ENCODE measurements around the gene CLEC2A. TPM values are rescaled to one million over a fixed set of nuclear protein-coding genes. Genes with fewer than 3 reads are reported as not detected.
"Not testable (repeated sequence)": the region's sequence is repeated elsewhere in the genome, so short reads cannot be mapped to it uniquely, and the experiment has no call there.

Gene CLEC2A
- total RNA-seq, 1 experiment from 2014 or later: not detected

DNA sequence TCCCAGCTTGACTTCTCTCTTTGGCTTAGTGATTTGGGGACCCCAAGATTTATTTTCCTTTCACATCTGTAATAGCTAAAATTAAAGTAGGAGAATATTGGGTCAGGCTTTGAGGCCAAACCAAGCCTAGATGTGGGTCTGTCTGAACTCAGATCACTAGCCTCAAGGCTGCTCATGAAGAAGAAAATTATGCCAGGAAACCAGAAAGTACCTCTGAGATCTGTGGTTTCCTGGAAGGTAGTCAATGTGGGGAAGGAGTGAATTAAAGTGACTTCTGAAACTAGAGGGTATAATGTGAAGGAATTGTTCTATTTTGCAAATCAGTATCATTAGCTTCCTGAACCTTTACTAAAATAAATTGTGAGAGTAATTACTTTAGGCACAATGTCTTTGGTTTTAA, 25.7 kb upstream of the CLEC2A start:
- Histone ChIP-seq H3K27me3 (ENCODE audit: insufficient read depth, low read depth) (no peaks in the 10 kb centered on the region), H3K4me3 (no peak overlapping the region), H4K20me1 (ENCODE audit: insufficient read depth) (no peaks in the 10 kb centered on the region), H3K79me2 (ENCODE audit: low read depth) (no peaks in the 10 kb centered on the region), H3K36me3 (ENCODE audit: low read depth) (no peaks in the 10 kb centered on the region), H3F3A (ENCODE audit: insufficient read depth, low read depth) (no peaks in the 10 kb centered on the region), H3K4me2 (no peak overlapping the region), H3K9me3 (ENCODE audit: insufficient read depth, low read depth) (no peaks in the 10 kb centered on the region), H3K4me1 (replicated peaks; ENCODE audit: insufficient read depth) (no peaks in the 10 kb centered on the region), H3K27ac (no peak overlapping the region), H2AFZ (no peak overlapping the region), H3K9me2 (ENCODE audit: insufficient read depth) (no peaks in the 10 kb centered on the region)
- TF ChIP-seq CTCF (conservative IDR thresholded peaks at IDR 0.05) (no peak), EZH2 (IDR thresholded peaks at IDR 0.05; ENCODE audit: low read depth) (no peak)
- intact Hi-C loops (cut with micrococcal nuclease; ENCODE audit: unreplicated experiment): no loop called here
- ChIA-PET CTCF (no interaction called here), POLR2A (ENCODE audit: unreplicated experiment) (no interaction called here)
- no TSS peak for BruUV-seq (replicated peaks)
- no peak for DNase-seq

GRCh38 chr12:9952954-9953729, 21.0 kb upstream of the CLEC2A start:
- H3K4me3 ChIP-seq; intact Hi-C loops (cut with micrococcal nuclease; ENCODE audit: unreplicated experiment); H3K27ac ChIP-seq; H4K20me1 ChIP-seq (ENCODE audit: insufficient read depth); DNase-seq; H3K9me2 ChIP-seq (ENCODE audit: insufficient read depth); H3K27me3 ChIP-seq (ENCODE audit: insufficient read depth, low read depth); H3K79me2 ChIP-seq (ENCODE audit: low read depth); H2AFZ ChIP-seq; H3K36me3 ChIP-seq (ENCODE audit: low read depth); H3K9me3 ChIP-seq (ENCODE audit: insufficient read depth, low read depth); BruUV-seq (replicated peaks); CTCF ChIA-PET; H3F3A ChIP-seq (ENCODE audit: insufficient read depth, low read depth); H3K4me2 ChIP-seq; H3K4me1 ChIP-seq (replicated peaks; ENCODE audit: insufficient read depth); POLR2A ChIA-PET (ENCODE audit: unreplicated experiment): not testable (repeated sequence)

DNA sequence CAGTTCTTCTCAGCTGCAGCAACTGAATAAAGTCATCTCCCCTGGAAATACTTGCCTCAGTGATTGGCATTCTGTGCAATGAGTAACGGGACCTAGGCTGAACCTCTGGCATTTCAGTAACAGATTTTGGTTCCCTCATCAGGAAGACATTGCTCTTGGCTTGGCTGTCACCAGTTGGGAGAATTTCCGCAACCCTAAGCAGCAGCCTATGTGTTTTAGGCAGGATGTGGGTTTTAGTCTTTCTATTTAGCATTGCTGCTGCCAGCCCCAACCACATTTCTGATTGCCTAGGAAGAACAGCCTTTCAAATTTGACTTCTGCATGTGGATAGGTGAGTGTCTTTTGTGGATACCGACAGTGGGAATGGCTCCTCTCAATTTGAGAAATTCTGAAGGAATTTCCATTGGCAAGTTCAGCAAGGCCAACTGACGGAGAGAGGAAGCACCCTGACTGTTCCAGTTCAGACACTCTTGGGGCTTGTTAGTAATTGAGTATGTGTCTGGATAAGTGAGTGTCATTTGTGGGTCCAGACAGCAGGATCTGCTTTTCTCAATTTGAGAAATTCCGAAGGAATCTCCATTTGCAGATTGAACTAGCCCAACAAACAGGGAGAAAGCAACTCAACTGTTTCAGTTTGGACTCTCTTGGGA, 19.0 kb upstream of the CLEC2A start:
- no peaks in the 10 kb centered on the region for H3K4me1 ChIP-seq (replicated peaks; ENCODE audit: insufficient read depth)
- ChIA-PET POLR2A (ENCODE audit: unreplicated experiment) (no interaction called here), CTCF (no interaction called here)
- no peak overlapping the region for H3K4me2 ChIP-seq
- H3K79me2 ChIP-seq (ENCODE audit: low read depth): no peaks in the 10 kb centered on the region
- H3K27me3 ChIP-seq (ENCODE audit: insufficient read depth, low read depth): no peaks in the 10 kb centered on the region
- DNase-seq: no peak
- H3K9me2 ChIP-seq (ENCODE audit: insufficient read depth): no peaks in the 10 kb centered on the region
- no peaks in the 10 kb centered on the region for H3K36me3 ChIP-seq (ENCODE audit: low read depth)
- no TSS peak for BruUV-seq (replicated peaks)
- peak overlapping the region; percentile 8; the same call in 1 of the 2 replicates for H2AFZ ChIP-seq
- H3K4me3 ChIP-seq: no peak overlapping the region
- H4K20me1 ChIP-seq (ENCODE audit: insufficient read depth): no peaks in the 10 kb centered on the region
- no peak overlapping the region for H3K27ac ChIP-seq
- no peaks in the 10 kb centered on the region for H3F3A ChIP-seq (ENCODE audit: insufficient read depth, low read depth)
- intact Hi-C loops (cut with micrococcal nuclease; ENCODE audit: unreplicated experiment): no loop called here
- no peaks in the 10 kb centered on the region for H3K9me3 ChIP-seq (ENCODE audit: insufficient read depth, low read depth)
- TF ChIP-seq EZH2 (IDR thresholded peaks at IDR 0.05; ENCODE audit: low read depth): no peak
- TF ChIP-seq CTCF (conservative IDR thresholded peaks at IDR 0.05): no peak
